GM18873 (cell line): Measurements from ENCODE around the gene CCND1.

ENCODE experiments used
- ATAC-seq: cut with Tn5 transposase; IDR thresholded peaks from one replicate; pipeline ENCODE4 v1.9.1; 2021; ENCODE audit warnings: mild to moderate bottlenecking, moderate library complexity, moderate number of reproducible peaks; ENCODE audit not compliant: unreplicated experiment, low FRiP score

CCND1 gene

DNA sequence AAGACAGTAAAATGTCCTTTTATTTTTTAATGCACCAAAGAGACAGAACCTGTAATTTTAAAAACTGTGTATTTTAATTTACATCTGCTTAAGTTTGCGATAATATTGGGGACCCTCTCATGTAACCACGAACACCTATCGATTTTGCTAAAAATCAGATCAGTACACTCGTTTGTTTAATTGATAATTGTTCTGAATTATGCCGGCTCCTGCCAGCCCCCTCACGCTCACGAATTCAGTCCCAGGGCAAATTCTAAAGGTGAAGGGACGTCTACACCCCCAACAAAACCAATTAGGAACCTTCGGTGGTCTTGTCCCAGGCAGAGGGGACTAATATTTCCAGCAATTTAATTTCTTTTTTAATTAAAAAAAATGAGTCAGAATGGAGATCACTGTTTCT, 1.1 kb upstream of the CCND1 start:
- ATAC-seq = no peak

DNA sequence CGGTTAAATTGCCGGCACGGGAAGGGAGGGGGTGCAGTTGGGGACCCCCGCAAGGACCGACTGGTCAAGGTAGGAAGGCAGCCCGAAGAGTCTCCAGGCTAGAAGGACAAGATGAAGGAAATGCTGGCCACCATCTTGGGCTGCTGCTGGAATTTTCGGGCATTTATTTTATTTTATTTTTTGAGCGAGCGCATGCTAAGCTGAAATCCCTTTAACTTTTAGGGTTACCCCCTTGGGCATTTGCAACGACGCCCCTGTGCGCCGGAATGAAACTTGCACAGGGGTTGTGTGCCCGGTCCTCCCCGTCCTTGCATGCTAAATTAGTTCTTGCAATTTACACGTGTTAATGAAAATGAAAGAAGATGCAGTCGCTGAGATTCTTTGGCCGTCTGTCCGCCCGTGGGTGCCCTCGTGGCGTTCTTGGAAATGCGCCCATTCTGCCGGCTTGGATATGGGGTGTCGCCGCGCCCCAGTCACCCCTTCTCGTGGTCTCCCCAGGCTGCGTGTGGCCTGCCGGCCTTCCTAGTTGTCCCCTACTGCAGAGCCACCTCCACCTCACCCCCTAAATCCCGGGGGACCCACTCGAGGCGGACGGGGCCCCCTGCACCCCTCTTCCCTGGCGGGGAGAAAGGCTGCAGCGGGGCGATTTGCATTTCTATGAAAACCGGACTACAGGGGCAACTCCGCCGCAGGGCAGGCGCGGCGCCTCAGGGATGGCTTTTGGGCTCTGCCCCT, 529 bp upstream of the CCND1 start:
- ATAC-seq = no peak

DNA sequence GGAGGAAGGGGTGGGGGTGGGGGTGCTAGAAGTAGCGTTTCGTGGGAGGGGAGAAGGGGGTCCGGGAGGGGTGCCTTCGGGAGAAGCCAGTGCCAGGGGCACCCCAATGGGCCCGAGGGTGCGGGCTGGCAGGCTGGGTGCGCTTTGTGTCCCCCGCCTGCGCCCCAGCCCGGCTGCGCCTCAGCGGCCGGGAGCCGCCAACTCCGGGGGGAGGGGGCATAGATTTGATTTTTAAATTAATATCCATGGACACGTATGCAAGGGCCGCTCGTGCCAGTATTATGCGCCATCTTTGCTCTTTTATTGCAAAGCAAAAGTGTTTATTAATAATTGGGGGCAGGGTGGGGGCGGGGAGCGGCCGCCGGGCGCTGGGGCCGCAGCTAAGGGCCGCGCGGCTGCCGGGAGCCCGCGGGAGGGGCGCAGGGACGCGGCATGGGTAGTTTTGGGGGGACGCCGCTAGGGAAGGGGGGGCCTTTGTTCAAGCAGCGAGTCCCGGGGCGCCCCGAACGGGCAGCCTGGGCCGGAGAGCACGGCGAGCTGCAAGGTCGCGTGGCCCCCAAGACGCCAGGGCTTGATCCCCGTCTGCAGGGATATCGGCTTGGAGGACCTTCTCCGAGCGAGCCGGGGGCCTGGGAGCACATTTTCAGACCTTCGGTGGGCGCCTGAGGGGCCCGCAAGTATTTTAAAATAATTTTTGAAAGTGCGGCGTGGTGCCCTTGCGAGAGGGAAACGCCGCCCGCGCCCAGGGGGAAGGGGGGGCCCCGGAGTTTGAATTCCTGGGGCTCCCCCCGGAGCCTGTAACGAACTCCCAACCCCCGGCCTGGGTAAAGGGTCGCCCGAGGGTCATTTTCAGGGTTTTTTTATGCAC, 959 bp downstream of the CCND1 start:
- no peak for ATAC-seq

DNA sequence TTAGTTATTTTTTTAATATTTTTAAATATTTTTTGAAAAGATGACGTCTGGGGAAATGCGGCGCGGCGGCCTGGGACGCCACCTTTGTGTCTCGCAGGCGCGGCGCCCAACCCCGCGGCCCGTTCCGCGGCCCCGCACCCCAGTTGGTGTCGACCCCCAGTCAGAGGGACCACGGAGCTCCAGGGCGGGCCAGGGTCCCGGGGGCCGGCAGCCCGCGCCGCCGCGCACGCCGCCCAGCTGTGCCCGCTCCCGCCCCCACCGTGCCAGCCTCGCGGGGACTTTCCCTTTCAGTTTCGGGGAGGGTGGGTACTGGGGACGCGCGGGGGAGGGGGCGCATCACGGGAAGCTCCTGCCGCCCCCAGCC, 1.6 kb downstream of the CCND1 start:
- no peak for ATAC-seq

DNA sequence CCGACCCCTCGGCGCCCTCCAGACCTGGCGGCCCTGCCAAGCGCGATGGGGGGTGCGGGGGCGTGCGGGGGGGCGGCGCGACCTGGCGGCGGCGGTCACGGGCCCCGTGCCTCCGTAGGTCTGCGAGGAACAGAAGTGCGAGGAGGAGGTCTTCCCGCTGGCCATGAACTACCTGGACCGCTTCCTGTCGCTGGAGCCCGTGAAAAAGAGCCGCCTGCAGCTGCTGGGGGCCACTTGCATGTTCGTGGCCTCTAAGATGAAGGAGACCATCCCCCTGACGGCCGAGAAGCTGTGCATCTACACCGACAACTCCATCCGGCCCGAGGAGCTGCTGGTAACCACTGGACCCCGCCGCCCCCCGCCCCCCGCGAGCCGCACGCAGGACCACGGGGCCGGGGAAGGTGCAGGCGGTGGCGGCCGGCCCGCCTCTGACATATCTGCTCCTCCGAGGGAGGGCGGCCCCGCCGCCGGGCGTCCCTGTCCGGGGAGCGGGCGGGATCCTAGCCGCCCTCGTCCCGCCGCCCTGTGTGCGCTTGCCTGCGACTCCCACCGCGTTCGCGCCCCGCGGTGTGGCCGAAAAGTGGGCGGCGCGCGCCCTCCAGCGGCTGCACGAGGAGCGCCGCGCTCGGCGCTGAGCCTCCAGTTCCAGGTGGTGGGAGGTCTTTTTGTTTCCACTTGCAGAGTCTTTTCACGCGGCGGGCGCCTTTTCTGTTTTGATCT, 2.1 kb downstream of the CCND1 start:
- ATAC-seq = no peak

DNA sequence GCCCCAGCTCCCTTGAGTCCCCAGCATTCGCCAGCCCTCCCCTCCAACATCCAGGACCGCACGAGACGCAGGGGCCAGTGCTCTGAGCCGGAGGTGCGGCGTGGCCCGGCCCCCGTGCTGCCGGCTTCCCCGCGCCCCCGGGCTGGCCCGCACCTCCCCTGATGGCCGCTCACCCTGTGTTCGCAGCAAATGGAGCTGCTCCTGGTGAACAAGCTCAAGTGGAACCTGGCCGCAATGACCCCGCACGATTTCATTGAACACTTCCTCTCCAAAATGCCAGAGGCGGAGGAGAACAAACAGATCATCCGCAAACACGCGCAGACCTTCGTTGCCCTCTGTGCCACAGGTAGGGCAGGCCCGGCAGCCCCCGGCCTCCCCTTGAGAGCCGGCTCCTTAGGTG, 2.7 kb downstream of the CCND1 start:
- no peak for ATAC-seq

DNA sequence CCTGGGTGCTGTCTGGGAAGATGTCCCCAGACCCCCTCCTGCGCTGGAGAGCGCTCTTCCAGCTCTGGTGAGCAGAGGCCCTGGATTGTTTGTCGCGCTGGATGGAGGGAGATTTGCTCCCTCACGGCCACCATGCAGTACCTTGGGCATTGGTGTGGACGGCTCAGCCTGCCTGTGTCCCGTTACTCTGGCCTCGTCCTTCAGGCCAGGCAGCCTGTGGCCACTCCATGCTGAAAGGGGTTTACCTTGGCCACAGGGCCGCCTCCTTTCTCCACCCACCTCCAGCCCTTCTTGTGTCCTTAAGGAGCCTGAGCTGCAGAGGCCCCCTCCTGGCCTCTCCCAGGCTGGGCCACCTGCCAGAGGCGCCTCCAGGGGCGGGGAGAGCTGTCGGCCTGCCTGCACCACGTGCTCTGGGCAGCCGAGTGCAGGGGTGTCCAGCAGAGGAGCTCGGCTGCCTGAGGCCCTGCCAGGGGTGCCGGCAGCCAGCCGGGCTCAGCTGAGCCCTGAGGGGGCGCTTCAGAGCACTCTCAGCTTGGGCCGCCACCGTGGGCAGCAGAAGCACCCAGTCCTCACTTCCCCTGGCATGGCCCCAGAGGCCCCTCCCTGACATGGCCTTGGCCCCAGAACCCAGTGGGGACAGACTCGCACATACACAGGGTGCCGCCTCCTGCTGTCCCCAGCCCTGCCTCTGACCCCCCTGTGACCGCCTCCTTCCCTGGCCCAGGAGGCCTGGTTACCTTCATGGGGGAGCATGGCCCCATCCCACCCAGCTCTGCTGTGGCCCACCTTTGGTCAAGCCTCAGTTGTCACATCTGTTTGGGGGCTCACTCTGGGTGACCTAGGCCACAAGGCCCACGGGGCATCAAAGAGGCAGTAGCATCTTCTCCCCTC, 3.4 kb downstream of the CCND1 start:
- ATAC-seq = no peak

DNA sequence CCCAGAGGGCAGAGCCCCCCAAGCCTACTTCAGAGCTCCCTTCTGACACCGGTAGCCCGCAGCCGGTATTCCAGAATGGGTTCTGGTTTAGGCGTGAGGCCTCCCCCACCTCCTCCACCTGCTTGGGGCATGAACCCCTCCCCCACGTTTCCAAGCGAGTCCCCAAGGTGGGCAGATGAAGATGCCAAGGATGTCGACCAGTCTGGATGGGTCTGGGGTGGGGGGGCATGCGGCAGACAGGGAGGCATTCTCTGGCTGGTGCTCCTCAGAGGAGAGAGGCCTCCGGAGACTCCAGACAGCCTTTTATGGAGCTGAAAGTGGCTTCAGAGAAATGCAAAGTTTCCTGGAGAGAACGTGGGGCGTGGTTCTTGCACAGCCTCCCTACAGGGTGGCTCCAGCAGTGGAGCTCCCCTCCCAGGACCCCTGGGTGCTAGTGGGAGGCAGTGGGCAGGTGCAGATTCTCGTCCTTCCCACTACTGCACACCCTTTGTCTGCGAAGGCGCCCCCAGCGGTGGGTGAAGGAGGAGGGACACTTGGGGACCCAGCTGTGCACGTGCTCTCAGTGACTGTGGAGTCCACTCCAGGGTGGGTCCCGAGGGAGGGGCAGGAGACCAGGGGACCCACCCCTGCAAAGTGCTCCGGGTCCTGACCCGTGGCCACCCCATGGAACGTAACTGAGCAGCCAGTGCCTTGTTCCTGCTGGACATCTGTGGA, 4.2 kb downstream of the CCND1 start:
- ATAC-seq = no peak

DNA sequence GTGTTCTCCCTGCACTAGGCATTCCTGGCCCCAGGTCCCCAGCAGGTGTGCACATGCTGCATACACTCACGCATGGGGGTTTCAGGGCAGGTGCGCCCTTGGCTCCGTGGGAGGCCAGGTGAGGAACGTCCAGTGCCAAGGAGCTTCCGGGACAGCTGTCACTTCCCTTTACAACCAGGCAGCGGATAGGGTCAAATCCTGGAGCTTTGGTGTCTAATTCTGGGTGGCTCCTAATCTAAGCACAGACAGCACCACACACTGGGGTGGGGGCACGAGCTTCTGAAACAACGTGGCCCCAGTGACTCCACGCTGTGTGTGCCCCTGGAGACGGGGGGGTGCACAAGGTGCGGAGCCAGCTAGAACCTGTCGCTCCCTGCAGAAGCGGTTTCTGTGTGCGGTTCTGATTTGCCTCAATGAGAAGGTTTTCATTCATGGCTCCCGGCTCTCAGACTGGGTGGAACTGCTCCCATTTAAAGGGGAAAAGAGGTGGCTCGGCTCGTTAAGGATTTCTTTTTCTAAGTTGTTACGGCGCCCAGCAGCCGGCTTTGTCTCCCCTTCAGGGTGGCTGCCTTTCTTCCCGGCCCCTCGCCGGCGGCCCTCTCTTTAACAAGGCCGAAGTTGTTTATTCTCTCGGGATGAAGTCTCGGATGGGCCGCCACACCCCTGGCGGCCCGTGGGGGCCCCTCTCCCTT, 5.0 kb downstream of the CCND1 start:
- no peak for ATAC-seq

DNA sequence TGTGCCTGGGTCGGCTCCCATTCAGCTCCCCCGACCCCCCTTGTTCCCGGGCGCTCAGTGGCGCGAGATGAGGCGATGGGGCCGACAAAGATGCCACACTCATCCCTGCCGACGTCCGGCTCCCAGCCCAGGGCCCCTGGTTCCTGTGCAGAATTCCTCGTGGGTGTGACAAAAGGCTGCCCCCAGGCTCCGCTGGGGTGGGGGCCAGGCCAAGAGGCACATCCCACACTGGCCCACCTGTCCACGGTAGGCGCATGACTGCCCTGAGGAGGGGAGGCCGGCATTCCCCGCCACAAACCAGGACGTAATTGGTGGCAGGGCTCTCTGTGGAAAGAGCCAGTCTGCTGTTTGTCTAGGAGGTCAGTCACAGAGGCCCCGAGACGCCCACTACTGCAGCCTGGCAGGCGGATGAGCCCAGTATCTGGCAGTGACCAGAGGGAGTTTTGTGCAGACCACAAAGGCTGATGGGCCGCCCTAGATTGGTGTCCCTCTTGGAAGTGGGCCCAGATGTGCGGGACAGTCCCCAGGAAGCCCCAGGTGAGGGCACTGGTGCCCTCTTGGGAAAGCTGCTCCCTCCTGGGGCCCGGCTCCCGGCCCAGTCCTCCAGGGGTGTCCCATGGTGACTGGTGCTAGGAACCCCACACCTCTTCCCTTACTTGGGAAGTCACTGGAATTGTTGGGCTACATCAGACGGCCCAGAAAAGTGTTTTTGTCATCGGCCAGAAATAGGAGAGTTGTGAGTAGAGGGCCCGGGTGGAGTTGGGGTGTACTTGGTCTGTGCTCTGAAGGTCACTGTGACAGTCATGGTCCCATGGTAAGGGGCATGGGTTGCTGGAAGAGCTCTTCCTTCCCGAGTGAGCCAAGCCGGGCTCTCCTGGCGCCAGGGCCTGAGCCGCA, 5.8 kb downstream of the CCND1 start:
- no peak for ATAC-seq

DNA sequence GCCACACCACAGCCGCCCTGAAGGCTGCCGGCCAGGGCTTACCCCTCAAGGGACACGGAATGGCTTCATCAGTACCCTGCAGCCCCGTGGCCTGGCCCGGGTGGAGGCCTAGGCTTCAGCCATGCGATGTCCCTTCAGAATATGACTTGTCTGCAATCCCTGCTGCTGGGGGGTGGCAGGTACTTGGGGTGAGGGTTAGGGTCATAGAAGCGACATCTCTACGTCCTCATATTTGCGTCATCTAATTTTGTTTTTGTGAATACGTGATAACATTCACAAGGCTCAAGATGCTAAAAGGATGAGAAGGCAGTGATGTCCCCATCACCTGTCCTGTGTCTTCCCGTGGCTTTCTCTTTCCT, 6.4 kb downstream of the CCND1 start:
- ATAC-seq = no peak

DNA sequence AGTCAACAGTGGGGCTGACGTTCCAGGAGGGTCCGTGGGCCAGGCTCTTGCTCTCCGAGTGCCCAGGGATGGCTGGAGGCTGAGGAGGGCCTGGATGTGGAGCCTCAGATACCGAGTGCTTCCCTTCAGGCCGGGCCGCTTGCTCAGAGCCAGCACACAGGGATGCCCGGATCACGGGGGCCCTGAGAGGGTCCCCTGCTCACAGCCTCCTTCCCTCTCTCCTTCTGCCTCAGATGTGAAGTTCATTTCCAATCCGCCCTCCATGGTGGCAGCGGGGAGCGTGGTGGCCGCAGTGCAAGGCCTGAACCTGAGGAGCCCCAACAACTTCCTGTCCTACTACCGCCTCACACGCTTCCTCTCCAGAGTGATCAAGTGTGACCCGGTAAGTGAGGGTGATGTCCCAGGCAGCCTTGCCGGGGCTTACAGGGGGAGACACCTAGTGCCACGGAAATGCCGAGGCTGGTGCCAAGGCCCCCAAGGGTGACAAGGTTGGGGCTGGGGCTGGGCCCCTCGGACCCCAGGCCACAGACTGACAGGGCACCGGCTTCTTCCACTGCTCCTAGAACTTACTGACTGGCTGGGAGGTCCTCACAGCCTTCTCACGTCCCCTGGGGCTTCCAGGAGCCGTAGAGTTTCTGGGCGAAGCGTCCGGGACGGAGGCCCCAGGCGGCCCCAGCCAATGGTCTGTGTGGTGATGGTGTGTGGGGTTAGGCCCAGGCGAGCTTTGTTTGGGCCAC, 7.0 kb downstream of the CCND1 start:
- ATAC-seq = no peak

DNA sequence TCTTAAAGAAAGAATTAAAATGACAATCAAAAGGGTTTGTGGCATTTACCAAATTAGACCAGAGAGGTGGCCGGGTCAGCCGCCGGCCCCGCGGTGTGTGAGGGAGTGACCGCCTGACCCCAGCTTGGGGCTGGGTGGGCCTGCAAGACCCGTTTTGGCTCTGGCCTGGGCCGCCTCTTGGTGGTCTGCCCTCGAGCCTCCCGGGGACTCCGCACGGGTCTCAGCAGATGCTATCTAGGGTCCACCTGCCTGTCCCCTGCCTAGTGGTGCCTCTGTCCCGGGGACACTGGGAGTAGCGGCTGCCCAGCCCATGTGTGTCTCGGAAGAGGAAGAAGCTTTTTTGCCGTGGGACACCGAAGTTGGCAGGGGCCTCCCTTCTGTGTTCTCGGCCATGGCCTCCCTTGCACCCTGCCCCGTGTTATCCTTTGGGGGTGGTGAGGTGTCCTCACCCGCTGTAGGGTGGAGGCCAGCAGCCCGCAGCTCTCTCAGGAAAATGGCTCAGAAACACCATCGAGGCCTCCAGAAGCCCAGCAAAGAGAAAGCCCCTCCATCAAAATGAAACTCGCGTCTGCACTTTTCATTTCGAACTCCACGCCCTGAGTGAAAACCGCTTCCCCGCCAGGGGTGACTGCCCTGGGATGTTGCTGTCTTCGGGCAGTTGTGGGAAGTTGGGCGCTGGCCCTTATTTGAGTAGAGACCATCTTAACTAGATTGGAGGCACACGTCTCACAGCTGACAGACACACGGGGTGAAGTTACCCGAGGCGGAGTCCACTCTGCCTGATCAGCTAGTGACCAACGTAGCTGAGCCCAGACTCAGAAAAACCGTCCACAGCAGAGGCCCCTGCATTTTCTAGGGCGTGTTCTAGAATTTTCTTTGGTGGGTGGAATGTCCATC, 8.0 kb downstream of the CCND1 start:
- no peak for ATAC-seq

DNA sequence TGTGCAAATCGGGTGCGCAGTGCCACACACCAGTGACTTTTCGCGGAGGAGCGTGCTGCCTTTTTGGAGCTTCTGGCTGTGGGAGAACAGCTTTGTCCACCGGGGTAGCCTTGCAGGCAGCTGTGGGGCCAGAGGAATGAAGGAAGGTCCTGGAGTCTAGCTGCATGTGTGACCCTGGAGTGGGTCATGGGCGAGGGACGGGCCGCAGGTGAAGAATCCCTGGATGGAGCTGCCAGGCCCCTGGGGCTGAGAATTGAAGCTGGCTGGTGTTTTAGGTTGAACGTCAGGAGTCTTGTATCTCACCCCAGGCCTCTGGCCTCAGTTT, 8.6 kb downstream of the CCND1 start:
- no peak for ATAC-seq

DNA sequence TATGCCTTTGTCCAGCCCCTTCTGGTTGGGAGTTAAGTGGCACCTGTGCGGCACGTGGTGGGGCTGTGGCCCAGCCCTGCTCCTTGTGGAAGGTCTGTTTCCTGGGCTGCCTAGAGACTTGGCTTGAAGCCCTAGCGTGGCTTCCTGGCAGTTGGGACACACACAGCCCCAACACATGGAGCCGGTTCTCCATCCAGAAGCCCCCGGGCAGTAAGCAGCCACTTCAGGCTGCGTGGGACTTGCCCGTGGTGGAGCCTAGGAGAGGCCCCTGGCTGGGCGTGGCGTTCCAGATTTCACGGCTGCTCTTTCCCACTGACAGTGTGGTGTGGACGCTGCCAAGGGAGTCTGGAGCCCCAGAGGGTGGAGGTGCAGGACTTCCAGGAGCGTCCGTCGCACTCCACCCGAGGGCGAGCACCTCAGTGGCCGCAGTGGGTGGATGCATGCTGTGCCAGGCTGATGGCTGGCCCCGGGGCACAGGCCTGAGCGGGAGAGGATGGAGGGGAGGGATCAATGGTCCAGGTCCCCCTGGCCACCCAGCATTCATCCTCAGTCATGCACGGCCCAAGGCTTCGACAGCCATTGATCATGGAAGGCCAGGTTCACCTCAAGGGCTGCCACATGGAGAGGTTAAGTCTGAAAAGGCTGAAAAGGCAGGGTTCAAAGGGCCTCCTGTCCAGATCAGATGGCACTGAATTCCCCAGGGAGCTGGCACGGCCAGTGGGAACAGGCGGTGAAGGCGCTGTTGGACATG, 9.3 kb downstream of the CCND1 start:
- ATAC-seq = no peak

DNA sequence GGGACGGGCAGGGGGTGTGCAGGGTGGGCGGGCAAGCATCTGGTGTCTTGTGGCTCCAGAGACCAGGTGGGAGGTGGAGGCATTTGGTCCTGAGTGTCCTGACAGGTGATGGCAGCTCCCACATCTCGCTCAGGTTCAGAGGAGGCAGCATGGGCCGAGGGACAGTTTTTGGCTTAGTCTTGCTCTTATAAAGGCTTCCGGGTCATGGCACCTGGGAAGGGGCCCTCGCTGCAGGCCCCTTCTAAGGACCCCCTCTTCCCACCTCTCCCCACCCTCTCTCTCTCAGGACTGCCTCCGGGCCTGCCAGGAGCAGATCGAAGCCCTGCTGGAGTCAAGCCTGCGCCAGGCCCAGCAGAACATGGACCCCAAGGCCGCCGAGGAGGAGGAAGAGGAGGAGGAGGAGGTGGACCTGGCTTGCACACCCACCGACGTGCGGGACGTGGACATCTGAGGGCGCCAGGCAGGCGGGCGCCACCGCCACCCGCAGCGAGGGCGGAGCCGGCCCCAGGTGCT, 9.9 kb downstream of the CCND1 start:
- no peak for ATAC-seq
